GM21528 (cell line): ENCODE data around the gene DOCK1.

Experiments used
- ATAC-seq: cut with Tn5 transposase; IDR thresholded peaks from one replicate; pipeline ENCODE4 v1.9.1; 2021; ENCODE audit warnings: mild to moderate bottlenecking, moderate library complexity; ENCODE audit not compliant: unreplicated experiment, low FRiP score

Gene DOCK1

GRCh38 chr10:127196282-127197153 lies 291.3 kb downstream of the DOCK1 start, which contains the start of gene INSYN2A:
TSS of gene INSYN2A (minus strand) at chr10:127196591. CDS start at chr10:127176395, 20,196 bp downstream.
- ATAC-seq, result no peak

GRCh38 chr10:127197154-127197432 lies 291.9 kb downstream of the DOCK1 start:
- ATAC-seq, result no peak

GRCh38 chr10:127198307-127198706 lies 293.1 kb downstream of the DOCK1 start:
- ATAC-seq, result no peak

GRCh38 chr10:127198721-127199120 lies 293.5 kb downstream of the DOCK1 start:
- no peak for ATAC-seq

- ATAC-seq, result no peak
Measured at GRCh38 chr10:127200646-127201045, 295.4 kb downstream of the DOCK1 start.

- no peak for ATAC-seq
Measured at GRCh38 chr10:127203067-127203466, 297.8 kb downstream of the DOCK1 start.

- ATAC-seq, result no peak
Measured at GRCh38 chr10:127207081-127207480, 301.9 kb downstream of the DOCK1 start.

GRCh38 chr10:127210936-127211466 lies 305.8 kb downstream of the DOCK1 start:
- ATAC-seq, result no peak

- ATAC-seq, result no peak
Measured at GRCh38 chr10:127215866-127216265, 310.6 kb downstream of the DOCK1 start.

- ATAC-seq, result no peak
Measured at GRCh38 chr10:127216274-127216673, 311.0 kb downstream of the DOCK1 start.

- no peak for ATAC-seq
Measured at GRCh38 chr10:127216786-127217185, 311.6 kb downstream of the DOCK1 start.

- ATAC-seq, result no peak
Measured at GRCh38 chr10:127218658-127219057, 313.4 kb downstream of the DOCK1 start.

GRCh38 chr10:127221281-127221680 lies 316.1 kb downstream of the DOCK1 start:
- ATAC-seq, result no peak

- no peak for ATAC-seq
Measured at GRCh38 chr10:127227027-127227426, 321.8 kb downstream of the DOCK1 start.

- ATAC-seq, result no peak
Measured at GRCh38 chr10:127227663-127228062, 322.4 kb downstream of the DOCK1 start.

- ATAC-seq, result no peak
Measured at GRCh38 chr10:127228195-127228787, 323.1 kb downstream of the DOCK1 start.

GRCh38 chr10:127234306-127234800 lies 329.1 kb downstream of the DOCK1 start:
- ATAC-seq, result no peak

GRCh38 chr10:127236266-127236665 lies 331.0 kb downstream of the DOCK1 start:
- no peak for ATAC-seq

- no peak for ATAC-seq
Measured at GRCh38 chr10:127242914-127243313, 337.7 kb downstream of the DOCK1 start.

- no peak for ATAC-seq
Measured at GRCh38 chr10:127243490-127244272, 338.5 kb downstream of the DOCK1 start.

- ATAC-seq, result no peak
Measured at GRCh38 chr10:127245456-127245855, 340.2 kb downstream of the DOCK1 start.
